ENCODE results near the gene IFT20. TPM values are rescaled to one million over a fixed set of nuclear protein-coding genes. Genes with fewer than 3 reads are reported as not detected.

IFT20 gene
- total and polyA plus RNA-seq, 12 donors: 8.5 to 38.2 (median 11.2) TPM

- TF ChIP-seq, protein P1, sequence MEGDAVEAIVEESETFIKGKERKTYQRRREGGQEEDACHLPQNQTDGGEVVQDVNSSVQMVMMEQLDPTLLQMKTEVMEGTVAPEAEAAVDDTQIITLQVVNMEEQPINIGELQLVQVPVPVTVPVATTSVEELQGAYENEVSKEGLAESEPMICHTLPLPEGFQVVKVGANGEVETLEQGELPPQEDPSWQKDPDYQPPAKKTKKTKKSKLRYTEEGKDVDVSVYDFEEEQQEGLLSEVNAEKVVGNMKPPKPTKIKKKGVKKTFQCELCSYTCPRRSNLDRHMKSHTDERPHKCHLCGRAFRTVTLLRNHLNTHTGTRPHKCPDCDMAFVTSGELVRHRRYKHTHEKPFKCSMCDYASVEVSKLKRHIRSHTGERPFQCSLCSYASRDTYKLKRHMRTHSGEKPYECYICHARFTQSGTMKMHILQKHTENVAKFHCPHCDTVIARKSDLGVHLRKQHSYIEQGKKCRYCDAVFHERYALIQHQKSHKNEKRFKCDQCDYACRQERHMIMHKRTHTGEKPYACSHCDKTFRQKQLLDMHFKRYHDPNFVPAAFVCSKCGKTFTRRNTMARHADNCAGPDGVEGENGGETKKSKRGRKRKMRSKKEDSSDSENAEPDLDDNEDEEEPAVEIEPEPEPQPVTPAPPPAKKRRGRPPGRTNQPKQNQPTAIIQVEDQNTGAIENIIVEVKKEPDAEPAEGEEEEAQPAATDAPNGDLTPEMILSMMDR (IDR thresholded peaks at IDR 0.05): no peak
- Histone ChIP-seq H3K27ac (no peak overlapping the region), H3K4me1 (peaks cover 8 to 22% (median 15%) of the 10 kb centered on the region in 9 donors), H3K27me3 (no peaks in the 10 kb centered on the region), H3K4me3 (no peak overlapping the region), H3K36me3 (peaks cover 0 to 68% (median 32%) of the 10 kb centered on the region in 9 donors), H3K9me3 (no peaks in the 10 kb centered on the region)
- intact Hi-C loops (cut with DNase I): loop anchor here in 1 of 10 donors (10.0 kb wide), 2 partner anchors 286 to 624 kb away; partner anchors contain the start of genes NLK and PHF12
- 93 to 97% methylated on average over 5 of the region's 5 CpGs for WGBS, 2 donors
- ATAC-seq (no peak), DNase-seq (no peak)
Measured at GRCh38 chr17:28330671-28331070, 4.6 kb downstream of the IFT20 start.

DNA sequence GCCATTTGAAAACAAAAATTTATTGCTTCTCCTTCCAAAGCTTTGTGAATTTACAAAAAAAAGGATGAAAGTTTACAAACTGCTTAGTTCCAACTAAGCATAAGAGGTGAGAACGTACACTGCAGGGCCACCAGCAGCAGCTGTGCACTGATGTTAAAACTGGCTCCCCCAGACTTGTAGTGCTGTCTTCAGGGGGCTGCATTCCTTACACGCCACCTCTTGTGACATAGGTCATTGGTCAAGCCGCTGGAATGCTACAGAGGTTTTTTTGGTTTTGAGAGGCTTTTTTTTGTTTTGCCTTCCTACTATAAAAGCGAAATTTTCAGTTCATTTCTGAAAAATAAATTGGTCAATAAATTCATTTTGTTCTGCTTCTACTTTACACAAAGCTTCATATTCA lies 6.9 kb downstream of the IFT20 start:
- Histone ChIP-seq H3K36me3 (peaks cover 0 to 68% (median 32%) of the 10 kb centered on the region in 9 donors), H3K27me3 (no peaks in the 10 kb centered on the region), H3K9me3 (no peaks in the 10 kb centered on the region), H3K4me1 (peaks cover 0 to 14% (median 0%) of the 10 kb centered on the region in 9 donors), H3K4me3 (no peak overlapping the region), H3K27ac (no peak overlapping the region)
- TF ChIP-seq, protein P1 (IDR thresholded peaks at IDR 0.05): no peak
- intact Hi-C loops (cut with DNase I): no loop called here
- ATAC-seq (no peak), DNase-seq (no peak)
- WGBS, 2 donors: 78 to 81% methylated on average over 4 of the region's 4 CpGs

GRCh38 chr17:28327709-28328108 lies 7.6 kb downstream of the IFT20 start:
- no peak for DNase-seq
- Histone ChIP-seq H3K4me1 (peaks cover 0 to 11% (median 0%) of the 10 kb centered on the region in 9 donors), H3K27me3 (no peaks in the 10 kb centered on the region), H3K4me3 (no peak overlapping the region), H3K27ac (no peak overlapping the region), H3K9me3 (no peaks in the 10 kb centered on the region), H3K36me3 (peaks cover 0 to 68% (median 32%) of the 10 kb centered on the region in 9 donors)
- TF ChIP-seq, protein P1 (IDR thresholded peaks at IDR 0.05): no peak
- WGBS, 2 donors: 68 to 74% methylated on average over 3 of the region's 3 CpGs
- intact Hi-C loops (cut with DNase I): no loop called here
- no peak for ATAC-seq

- DNase-seq: no peak
- WGBS, 2 donors: 93 to 95% methylated on average over 9 of the region's 9 CpGs
- Histone ChIP-seq H3K4me3 (no peak overlapping the region), H3K9me3 (no peaks in the 10 kb centered on the region), H3K27me3 (no peaks in the 10 kb centered on the region), H3K4me1 (peaks cover 0 to 11% (median 0%) of the 10 kb centered on the region in 9 donors), H3K36me3 (peaks cover 0 to 63% (median 32%) of the 10 kb centered on the region in 9 donors), H3K27ac (no peak overlapping the region)
- intact Hi-C loops (cut with DNase I): no loop called here
- TF ChIP-seq, protein P1 (IDR thresholded peaks at IDR 0.05): no peak
- ATAC-seq: no peak
Measured at GRCh38 chr17:28327031-28327607, 8.2 kb downstream of the IFT20 start.
